ENCODE data around the gene DNER.

DNA sequence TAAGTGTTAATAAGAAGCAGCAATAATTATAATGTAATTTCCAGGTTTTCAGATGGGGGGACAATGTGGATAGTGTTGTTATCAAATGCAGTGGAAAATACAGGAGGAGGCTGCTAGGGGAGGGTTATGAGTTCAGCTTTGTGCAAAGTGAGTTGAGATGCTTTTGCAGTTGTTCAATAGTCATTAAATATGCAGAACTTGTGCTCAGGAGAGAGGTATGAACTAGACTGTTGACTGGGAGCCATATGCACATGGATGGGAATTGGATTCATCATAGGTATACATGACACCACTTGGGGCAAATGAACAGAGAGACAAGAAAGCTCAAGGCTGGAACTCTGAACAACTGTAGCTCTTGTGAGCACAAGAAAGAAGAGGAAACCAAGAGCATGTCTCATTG is 261.1 kb downstream of the DNER start:
- TF ChIP-seq EZH2phosphoT487 (IDR thresholded peaks at IDR 0.05; ENCODE audit: insufficient read depth, low read depth) (no peak), EZH2 (IDR thresholded peaks at IDR 0.05; ENCODE audit: insufficient read depth, poor library complexity, severe bottlenecking) (no peak)

All from GM23248 (cell line).